ENCODE results near the gene SSBP3.

Gene SSBP3

DNA sequence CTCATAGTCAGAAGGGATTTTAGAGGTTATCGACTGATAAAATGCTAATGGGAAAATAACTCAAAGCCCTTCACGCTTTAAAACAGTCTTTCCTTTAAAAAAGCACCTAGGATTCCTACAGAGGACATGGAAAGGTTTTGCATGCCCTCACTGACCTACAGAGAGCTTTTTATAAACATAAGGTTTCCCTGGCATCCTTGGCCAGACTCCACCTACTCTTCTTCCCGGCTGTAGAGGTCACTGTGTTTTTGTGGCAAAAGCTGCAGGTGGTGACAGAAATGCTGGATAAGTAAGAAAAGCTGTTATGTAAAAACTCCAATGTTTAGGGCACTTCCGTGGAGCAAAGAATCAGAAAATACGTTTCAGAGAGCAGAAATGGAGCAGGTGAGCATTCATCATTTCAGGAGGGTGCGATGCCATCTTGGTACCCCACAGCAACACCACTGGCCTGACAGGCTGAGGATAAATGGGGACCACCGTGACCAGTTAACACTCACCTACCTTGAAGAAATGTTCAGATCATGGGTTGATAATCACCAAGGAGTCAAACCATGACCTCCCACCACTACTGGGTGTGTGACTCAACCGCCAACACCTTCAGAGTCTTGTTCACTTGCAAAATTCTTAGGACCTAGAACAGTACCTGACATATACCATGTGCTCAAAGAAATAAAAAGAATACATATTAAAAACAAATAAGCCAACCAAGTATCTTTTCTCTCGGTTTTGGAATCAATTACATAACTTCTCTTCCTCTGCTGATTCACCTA, 46.6 kb downstream of the SSBP3 start:
- no peak for TF ChIP-seq CTCF (conservative IDR thresholded peaks at IDR 0.05; ENCODE audit: low read depth, low read length)
- DNase-seq (ENCODE audit: low read depth): no peak
- H3K4me3 ChIP-seq (ENCODE audit: low read depth, low read length): no peak overlapping the region

DNA sequence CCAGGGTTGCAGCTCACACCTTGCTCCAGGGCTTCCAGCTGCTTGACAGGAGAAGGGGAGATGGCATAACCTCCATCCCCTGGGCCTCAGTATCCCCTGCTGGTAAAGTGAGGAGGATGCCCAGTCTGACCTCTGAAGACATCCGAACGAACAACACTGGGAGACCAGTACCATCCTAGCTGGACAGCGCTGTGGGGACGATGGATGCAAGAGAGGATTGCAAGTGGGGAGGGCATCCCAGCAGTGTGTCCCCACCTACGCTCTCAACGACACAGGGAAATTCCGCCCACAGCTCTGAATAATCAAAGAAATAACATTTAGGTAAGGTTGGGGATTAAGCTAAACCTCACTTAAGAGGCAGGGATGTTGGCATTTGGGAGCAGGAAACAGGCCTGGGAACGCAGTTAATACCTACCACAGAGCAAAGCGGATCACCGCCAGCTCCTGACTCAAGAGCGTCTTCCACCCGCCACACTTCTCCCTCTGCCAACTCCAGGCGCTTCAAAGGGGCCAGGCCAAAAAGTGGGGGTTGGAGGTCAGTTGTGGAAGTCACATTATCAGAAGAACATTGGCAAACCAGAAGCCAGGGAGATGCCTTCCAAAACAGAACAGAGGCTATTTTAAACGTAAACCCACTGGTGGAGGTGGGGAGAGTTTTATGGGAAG, 47.6 kb downstream of the SSBP3 start:
- no peak for TF ChIP-seq CTCF (conservative IDR thresholded peaks at IDR 0.05; ENCODE audit: low read depth, low read length)
- no peak overlapping the region for H3K4me3 ChIP-seq (ENCODE audit: low read depth, low read length)
- no peak for DNase-seq (ENCODE audit: low read depth)

GRCh38 chr1:54357967-54358366, 48.2 kb downstream of the SSBP3 start:
- TF ChIP-seq CTCF (conservative IDR thresholded peaks at IDR 0.05; ENCODE audit: low read depth, low read length): no peak
- DNase-seq (ENCODE audit: low read depth): no peak
- H3K4me3 ChIP-seq (ENCODE audit: low read depth, low read length): no peak overlapping the region

DNA sequence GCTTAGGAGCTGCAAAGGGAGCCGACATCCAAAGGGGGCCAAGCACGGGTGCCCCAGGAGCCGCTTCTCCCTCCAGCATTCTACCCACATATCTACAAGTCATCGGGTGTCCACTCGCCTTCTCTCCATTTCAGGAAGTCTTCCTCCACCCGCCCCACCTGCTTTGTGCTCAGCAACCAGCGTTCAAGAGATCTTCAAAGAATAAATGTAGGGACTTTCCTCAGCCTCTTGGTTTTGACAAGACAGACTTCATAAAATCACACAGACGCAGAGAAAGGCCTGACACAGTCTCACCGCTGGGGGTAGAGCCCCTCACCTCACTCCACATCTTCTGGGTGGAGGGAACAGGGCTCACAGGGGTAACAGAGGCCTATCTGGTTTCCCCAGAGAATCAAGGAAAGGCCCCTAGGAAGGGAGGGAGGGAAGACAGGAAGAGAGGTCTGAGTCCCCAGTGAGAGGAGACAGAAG, 49.5 kb downstream of the SSBP3 start:
- no peak for DNase-seq (ENCODE audit: low read depth)
- H3K4me3 ChIP-seq (ENCODE audit: low read depth, low read length): no peak overlapping the region
- TF ChIP-seq CTCF (conservative IDR thresholded peaks at IDR 0.05; ENCODE audit: low read depth, low read length): no peak

DNA sequence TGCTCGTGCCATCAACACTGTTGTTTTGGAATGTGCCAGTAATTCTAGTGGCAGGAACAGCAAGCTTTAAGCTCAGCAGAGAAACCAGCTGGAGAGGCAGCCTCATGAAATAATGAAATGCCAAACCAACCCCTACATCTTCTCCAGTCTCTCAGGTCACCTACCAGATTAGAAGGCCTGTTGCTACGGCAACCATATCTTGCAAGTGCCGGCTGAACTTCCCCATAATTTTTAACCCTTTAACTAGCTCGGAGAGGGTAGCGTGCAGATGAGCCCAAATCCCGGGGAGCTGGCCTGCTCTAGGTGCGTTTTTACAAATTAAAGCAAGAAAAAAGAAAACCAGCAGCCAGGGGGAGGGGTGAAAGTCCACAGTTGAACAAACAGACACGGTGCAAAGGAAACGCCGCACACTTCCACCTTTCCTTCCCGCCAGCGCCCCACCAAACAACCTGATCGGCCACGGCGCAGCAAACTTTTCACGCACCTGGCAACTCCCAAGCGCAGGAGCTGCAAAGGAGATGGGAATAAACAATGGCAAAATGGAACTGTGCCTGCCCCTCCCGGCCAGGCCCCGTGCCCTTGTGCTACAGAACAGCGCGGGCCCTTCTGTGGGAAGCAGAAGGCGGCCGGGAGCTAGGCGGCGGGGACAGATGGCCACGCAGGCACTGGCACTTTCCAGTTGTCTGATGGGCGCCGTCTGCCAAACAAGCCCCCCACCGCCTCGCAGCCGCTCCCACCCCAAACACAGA, 50.1 kb downstream of the SSBP3 start:
- TF ChIP-seq CTCF (conservative IDR thresholded peaks at IDR 0.05; ENCODE audit: low read depth, low read length): no peak
- DNase-seq (ENCODE audit: low read depth): no peak
- no peak overlapping the region for H3K4me3 ChIP-seq (ENCODE audit: low read depth, low read length)

DNA sequence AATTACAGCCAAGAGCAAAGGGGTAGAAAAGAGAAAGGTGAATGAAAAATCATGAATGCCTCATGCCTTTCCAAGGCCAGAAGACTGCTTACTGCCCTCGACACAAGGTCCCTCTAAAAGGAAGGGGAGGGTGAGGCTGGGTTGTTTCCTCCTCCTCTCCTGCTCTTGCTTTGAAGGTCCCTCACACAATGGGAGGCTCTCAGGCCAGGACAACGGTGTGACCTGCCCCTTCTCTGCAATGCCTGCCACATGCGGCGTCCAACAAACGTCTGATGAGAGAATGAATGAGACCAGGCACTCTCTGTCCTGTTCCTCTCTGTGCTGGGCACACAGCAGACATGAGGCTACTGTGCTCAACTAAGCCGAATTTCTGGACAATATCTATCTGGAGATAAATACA, 51.3 kb downstream of the SSBP3 start:
- TF ChIP-seq CTCF (conservative IDR thresholded peaks at IDR 0.05; ENCODE audit: low read depth, low read length): no peak
- H3K4me3 ChIP-seq (ENCODE audit: low read depth, low read length): no peak overlapping the region

More for the DNA sequence above, 51.3 kb downstream of the SSBP3 start:
- DNase-seq (ENCODE audit: low read depth): no peak
